Stimulated activated CD4-positive, alpha-beta T cell treated with anti-CD3 and anti-CD28 coated beads, Interleukin-15, amount 100 ng/mL, for 24 hours (primary cell): Measurements from ENCODE around the gene ITSN2.
A peak's percentile ranks its signal among the peaks of the same experiment; 100 is the strongest.

Experiments used
- DNase-seq: peaks from one replicate; pipeline ENCODE4 v3.0.0-alpha.2; 2020

The ITSN2 gene

GRCh38 chr2:24174851-24175277, 185.5 kb downstream of the ITSN2 start, which contains the start of gene FAM228A:
Gene FAM228A, plus strand, starts transcription at chr2:24175053. Its CDS starts 428 bp downstream, at chr2:24175481.
- no peak for DNase-seq

GRCh38 chr2:24169023-24169422, 191.3 kb downstream of the ITSN2 start:
- no peak for DNase-seq

- peak; percentile 54 for DNase-seq
Observed at GRCh38 chr2:24164416-24164973, 195.8 kb downstream of the ITSN2 start.

- DNase-seq: no peak
Observed at GRCh38 chr2:24163601-24164000, 196.7 kb downstream of the ITSN2 start.

GRCh38 chr2:24163186-24163585, 197.2 kb downstream of the ITSN2 start:
- no peak for DNase-seq

- no peak for DNase-seq
Observed at GRCh38 chr2:24162494-24162893, 197.8 kb downstream of the ITSN2 start.

- DNase-seq: no peak
Observed at GRCh38 chr2:24160761-24161160, 199.6 kb downstream of the ITSN2 start.

- DNase-seq: no peak
Observed at GRCh38 chr2:24159708-24160107, 200.6 kb downstream of the ITSN2 start.

- no peak for DNase-seq
Observed at GRCh38 chr2:24158131-24158530, 202.2 kb downstream of the ITSN2 start.

- DNase-seq: no peak
Observed at GRCh38 chr2:24153478-24153877, 206.9 kb downstream of the ITSN2 start.
